NB4 (cell line): ENCODE measurements around the gene CDH3.

ENCODE experiments used
- MAX ChIP-seq: IDR thresholded peaks from 2 replicates; pipeline ENCODE4 v1.6.1; 2011; ENCODE audit warnings: low read depth, low read length
- POLR2A ChIP-seq: IDR thresholded peaks from 2 replicates; pipeline ENCODE4 v1.6.1; 2011; ENCODE audit warnings: mild to moderate bottlenecking; ENCODE audit not compliant: insufficient read length; ENCODE audit errors: extremely low read depth
- TF ChIP-seq, protein P1 (sequence below): IDR thresholded peaks from one replicate; pipeline ENCODE4 v1.5.1; 2012; ENCODE audit warnings: low read depth, low read length

- TF ChIP-seq, protein P1, sequence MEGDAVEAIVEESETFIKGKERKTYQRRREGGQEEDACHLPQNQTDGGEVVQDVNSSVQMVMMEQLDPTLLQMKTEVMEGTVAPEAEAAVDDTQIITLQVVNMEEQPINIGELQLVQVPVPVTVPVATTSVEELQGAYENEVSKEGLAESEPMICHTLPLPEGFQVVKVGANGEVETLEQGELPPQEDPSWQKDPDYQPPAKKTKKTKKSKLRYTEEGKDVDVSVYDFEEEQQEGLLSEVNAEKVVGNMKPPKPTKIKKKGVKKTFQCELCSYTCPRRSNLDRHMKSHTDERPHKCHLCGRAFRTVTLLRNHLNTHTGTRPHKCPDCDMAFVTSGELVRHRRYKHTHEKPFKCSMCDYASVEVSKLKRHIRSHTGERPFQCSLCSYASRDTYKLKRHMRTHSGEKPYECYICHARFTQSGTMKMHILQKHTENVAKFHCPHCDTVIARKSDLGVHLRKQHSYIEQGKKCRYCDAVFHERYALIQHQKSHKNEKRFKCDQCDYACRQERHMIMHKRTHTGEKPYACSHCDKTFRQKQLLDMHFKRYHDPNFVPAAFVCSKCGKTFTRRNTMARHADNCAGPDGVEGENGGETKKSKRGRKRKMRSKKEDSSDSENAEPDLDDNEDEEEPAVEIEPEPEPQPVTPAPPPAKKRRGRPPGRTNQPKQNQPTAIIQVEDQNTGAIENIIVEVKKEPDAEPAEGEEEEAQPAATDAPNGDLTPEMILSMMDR = no peak
- TF ChIP-seq POLR2A = no peak
- TF ChIP-seq MAX = no peak
These were observed 51.4 kb downstream of the CDH3 start for GRCh38 chr16:68696514-68696913.
